ENCODE measurements around the gene ADAMTS12.

Gene ADAMTS12

DNA sequence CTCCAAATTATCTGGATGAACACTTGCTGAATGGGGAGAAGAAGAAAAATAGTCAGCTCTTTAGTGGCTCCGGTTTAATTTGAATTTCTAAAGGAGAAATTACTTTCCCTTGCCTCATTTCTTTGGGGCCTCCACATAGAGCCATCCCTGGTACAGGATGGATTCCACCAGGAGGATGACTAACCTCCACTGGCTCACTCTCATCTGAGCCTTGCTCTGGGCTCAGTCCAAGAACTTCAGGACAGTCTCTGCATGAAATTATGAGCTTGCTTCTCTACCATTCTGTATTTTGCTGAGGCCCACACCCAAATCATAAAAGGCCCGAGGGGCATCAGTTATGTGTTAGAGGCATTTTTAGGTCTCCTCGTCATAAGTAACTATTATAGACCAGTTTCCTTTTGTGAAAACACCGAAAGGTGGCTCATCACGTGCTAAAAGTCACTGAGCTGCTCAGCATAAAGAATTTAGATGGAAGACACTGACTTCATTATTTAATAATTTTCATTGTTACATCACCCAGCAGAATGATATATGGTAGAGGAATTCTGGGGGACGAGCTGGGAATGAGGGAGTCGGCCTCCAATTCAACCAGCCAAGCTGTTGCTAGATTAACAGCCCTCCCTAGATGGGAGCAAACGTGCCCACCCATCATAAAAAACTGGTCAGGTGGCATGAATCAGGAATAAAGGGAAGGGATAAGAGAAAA, 228.9 kb downstream of the ADAMTS12 start:
- DNase-seq (ENCODE audit: low read depth): no peak
- in situ Hi-C loops (cut with HindIII; ENCODE audit: low sequenced_read_pairs): no loop called here
- no peak overlapping the region for H3K4me3 ChIP-seq (ENCODE audit: low read depth, low read length)
- TF ChIP-seq, protein P1, sequence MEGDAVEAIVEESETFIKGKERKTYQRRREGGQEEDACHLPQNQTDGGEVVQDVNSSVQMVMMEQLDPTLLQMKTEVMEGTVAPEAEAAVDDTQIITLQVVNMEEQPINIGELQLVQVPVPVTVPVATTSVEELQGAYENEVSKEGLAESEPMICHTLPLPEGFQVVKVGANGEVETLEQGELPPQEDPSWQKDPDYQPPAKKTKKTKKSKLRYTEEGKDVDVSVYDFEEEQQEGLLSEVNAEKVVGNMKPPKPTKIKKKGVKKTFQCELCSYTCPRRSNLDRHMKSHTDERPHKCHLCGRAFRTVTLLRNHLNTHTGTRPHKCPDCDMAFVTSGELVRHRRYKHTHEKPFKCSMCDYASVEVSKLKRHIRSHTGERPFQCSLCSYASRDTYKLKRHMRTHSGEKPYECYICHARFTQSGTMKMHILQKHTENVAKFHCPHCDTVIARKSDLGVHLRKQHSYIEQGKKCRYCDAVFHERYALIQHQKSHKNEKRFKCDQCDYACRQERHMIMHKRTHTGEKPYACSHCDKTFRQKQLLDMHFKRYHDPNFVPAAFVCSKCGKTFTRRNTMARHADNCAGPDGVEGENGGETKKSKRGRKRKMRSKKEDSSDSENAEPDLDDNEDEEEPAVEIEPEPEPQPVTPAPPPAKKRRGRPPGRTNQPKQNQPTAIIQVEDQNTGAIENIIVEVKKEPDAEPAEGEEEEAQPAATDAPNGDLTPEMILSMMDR (IDR thresholded peaks at IDR 0.05; ENCODE audit: low read depth, low read length, missing control alignments): no peak

DNA sequence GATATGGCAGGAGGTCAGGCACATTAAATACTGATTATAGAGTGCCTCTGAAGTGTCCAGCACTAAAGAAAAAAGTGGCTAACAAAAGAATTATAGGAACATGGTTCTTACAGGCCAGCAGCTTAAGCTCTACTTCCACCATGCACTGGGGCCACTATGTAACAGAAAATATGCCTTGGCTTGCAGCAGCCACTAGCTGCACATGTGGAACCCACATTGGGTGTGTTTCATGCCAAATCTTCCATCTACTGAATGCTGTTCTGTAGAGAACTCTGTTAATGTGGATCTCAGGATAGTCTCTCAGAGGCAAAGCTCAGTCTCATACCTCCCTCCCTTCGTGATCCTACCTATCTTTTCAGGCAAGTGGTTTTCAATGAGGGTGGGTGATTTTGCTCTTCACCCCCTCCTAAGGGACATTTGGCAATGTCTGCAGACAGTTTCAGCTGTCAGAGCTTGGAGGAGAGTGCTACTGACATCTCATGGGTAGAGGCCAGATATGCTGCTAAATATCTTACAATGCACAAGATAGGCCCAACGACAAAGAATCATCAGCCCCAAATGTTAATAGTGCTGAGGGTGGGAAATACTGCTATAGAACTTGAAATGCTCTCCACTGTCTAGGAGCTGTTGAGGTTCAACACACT, 232.1 kb downstream of the ADAMTS12 start:
- in situ Hi-C loops (cut with HindIII; ENCODE audit: low sequenced_read_pairs): no loop called here
- TF ChIP-seq, protein P1 (IDR thresholded peaks at IDR 0.05; ENCODE audit: low read depth, low read length, missing control alignments): no peak
- DNase-seq (ENCODE audit: low read depth): no peak
- no peak overlapping the region for H3K4me3 ChIP-seq (ENCODE audit: low read depth, low read length)

DNA sequence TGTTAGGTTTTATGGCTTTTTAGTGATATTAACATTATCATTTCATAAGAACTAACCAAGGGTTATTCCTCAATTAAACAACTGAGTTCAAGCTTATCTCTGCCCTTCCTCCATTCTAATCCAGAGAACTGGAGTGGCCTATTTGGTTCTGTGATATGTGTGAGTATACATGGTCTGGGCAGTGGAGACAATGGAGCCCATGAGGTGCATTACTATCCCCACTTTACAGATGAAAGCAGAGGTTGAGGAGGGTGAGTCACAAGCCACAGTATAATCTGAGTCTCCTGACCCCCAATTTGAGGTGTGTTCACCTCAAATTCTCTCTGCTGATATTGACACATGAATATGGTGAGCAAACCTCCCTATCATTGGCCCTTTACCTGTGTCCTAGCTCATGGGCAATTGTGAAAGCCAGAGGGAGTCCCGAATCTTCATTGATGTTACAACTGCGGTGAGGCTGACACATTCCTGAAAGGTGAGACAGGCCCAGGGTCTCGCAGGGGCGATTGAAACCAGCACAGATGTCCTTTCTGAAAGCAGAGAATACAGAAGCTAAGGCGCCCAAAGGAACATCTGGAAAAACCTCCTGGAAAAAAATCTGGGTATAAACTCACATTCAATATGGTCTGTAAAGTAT, 233.9 kb downstream of the ADAMTS12 start:
- H3K4me3 ChIP-seq (ENCODE audit: low read depth, low read length): no peak overlapping the region
- DNase-seq (ENCODE audit: low read depth): no peak
- TF ChIP-seq, protein P1 (IDR thresholded peaks at IDR 0.05; ENCODE audit: low read depth, low read length, missing control alignments): no peak
- in situ Hi-C loops (cut with HindIII; ENCODE audit: low sequenced_read_pairs): no loop called here

DNA sequence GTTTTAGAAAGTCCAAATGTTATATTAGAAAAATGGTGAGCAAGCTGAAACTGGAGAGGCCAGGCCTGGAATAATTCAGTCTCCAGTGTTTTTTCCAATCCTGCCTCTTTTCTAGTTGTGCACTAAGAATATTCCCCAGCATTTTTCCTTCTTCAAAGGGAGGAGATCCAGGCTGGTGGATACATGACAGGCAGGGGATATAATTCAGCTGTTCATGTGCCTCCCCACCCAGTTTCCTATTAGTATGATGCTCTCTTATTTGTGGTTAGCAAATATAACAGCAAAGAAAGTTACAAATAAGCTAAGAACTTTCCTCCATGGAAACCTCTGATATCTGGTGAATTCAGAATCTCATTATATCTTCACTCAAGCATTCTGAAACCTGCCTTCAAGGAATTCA, 234.6 kb downstream of the ADAMTS12 start:
- H3K4me3 ChIP-seq (ENCODE audit: low read depth, low read length): no peak overlapping the region
- in situ Hi-C loops (cut with HindIII; ENCODE audit: low sequenced_read_pairs): no loop called here
- no peak for DNase-seq (ENCODE audit: low read depth)
- TF ChIP-seq, protein P1 (IDR thresholded peaks at IDR 0.05; ENCODE audit: low read depth, low read length, missing control alignments): no peak

DNA sequence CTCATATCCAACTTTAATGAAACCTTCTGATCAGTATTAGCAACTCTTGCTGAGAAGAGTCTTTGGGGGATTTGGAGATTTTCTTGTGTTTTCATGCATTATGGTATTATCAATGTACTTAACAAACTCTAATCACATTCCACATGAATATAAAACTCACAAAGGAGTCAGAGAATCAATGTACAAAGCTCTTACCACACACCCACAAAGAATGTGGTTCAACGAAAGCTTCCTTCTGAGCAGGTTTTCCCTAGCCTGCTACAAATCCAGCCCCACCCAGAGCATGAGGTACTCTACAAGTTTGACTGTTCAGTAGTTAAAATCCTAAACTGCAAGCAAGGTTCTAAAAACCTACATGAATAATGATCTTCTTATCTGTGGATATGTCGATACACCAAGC, 240.9 kb downstream of the ADAMTS12 start:
- in situ Hi-C loops (cut with HindIII; ENCODE audit: low sequenced_read_pairs): no loop called here
- TF ChIP-seq, protein P1 (IDR thresholded peaks at IDR 0.05; ENCODE audit: low read depth, low read length, missing control alignments): no peak
- no peak overlapping the region for H3K4me3 ChIP-seq (ENCODE audit: low read depth, low read length)
- DNase-seq (ENCODE audit: low read depth): peak; percentile 19

DNA sequence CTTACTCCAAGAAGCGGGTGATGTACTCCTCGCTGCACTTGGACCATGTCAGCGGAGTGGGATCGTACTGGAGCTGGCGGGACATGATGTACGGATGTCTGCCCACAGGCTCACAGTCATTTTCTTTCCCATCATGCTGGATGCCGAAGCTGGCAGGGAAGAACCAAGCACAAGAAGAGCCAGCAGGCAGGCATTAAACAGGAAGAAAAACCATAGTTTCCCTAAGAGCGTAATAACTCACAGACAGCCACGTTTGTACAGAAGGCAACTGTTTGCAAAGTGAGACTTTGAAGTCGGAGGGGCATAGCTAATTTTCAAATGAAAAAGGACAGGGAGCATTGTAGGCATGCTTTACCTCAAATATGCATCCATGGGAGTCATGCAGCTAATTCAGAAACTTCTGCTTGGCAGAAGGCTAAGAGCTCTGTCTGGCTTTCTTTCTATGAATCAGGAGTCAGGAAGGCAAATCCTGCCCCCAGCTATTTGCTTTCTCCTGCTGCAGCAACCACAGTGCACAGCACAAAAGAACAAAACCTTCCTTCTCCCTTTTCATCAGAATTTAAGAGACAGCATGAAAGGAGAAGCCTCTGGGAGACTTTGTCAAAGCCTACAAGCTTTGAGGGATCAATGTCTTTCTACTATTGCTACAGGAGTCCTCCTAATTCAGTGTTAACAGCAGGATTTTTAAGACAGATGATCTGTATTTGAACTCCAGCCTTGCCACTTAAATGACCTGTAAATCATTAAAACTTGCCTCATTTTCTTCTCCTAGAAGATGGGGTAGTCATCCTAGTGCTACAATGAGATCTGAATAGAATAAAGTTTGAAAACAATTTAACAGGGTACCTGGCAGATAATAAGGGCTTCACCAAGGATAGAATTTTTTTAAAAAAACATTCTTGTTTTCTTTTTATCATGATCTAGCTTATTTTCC, 242.0 kb downstream of the ADAMTS12 start:
- peak overlapping the region; percentile 10 for H3K4me3 ChIP-seq (ENCODE audit: low read depth, low read length)
- in situ Hi-C loops (cut with HindIII; ENCODE audit: low sequenced_read_pairs): no loop called here
- TF ChIP-seq, protein P1 (IDR thresholded peaks at IDR 0.05; ENCODE audit: low read depth, low read length, missing control alignments): no peak
- peak; percentile 93 for DNase-seq (ENCODE audit: low read depth)

All from astrocyte of the cerebellum (primary cell).